Measurements from ENCODE around the gene B4GALT1.

B4GALT1 gene

DNA sequence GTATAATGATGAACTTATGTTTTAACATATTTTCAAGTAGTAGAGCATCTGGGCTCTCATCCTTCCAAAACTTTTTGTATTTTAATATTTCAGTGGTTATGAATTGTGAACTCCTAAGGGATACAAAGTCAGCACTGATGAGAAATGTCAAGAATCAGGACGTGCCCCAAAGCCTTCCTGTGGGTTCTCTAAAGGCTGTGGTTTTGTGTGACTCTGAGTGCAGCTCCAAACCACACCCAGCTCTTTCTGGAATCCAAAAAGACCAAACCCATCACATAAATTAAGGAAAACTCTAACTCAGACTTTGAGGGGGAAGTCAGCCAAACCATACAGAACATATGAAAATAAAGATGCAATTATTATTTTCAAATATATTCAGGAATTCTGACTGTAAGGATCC, 49.8 kb downstream of the B4GALT1 start:
- DNase-seq = no peak

DNA sequence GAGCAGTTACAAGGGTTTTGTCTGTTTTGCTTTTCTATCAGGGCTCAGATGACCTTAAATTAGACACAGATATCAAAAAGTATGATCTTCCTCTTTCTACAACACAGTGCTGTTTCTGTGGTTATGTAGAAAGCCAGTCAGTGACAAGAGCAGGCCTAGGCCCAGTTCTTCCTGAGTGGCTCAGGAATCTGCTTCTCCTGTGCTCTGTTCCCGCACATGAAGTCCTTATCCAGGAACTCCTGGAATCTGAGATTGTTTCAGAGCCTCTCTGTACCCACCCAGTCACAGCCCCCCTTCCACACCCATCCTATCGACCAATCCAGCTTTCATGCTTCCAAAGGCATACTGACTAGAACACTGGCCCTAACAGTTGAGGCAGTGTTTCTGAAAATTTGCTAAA, 50.3 kb downstream of the B4GALT1 start:
- DNase-seq = no peak

DNA sequence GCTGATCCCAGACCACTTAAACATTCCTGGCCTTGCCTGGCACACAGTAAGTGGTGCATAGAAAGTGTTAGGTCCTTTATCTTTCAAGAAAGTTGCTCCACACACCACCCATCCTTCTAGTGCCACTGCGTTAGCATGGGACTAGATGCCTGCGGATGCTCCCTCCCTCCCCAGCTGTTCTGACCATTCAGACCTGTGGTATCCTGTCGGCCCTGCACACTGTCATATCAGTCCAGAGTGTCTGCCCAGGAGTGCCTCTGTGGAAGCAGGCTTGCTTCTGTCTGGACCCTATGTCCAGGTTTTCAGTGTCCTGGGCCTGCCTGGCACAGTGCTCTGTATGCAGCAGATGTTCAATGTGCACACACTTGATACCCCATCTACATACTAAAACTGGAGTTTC, 52.4 kb downstream of the B4GALT1 start:
- no peak for DNase-seq

DNA sequence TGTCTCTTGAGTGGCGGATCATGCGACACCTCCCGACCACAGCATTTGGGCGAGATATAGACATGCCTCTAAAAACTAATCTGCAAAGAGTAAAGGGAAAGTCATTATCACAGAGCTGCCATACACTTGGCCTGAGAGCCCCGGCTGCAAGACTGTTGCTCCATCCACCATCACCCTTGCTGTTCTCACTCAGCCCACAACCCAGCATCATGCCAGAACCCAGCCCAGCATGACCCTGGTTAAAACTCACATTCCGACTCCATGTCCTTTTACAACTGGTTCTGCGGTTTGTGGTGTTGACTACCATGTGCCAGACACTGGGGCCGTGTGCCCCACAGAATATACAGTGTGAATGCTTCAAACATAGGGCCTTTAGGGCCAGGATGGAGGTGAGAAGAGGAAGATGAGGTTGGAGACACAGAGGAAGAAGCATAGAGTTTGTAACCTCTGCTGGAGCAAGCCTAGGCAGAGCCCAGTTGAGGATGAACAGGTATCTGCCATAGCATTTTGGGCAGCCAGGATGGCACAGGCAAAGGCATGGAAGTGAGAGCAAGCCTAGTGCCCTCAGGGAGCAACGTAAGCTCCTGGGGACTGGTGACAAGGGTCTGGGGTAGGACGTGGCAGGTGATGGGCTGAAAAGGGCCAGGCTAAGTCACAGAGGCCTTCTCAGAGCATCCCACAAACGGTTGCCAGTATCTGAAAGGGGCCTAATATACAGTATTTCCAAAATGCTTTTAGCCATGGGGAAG, 53.2 kb downstream of the B4GALT1 start:
- DNase-seq = no peak

GRCh38 chr9:33112094-33112493, 55.0 kb downstream of the B4GALT1 start:
- no peak for DNase-seq

DNA sequence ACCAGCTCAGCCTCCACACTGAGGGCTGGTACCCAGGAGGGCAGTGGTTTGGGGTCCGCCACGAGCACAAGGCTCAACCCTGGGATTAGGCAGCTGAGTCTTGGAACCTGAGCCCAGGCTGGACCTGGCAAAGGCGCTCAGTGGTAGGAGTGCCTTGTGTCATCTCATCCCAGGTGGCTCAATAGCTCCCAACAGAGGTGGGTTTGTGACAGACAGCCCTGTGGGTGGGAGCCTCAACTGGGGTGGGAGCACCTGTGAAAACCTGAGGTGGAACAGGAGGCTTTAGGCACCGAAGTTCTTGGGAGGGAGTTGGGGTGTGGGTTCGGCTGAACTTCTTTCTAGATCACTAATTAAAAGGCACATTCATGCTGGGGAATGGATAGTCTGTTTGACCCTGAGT, 55.5 kb downstream of the B4GALT1 start:
- DNase-seq = no peak

DNA sequence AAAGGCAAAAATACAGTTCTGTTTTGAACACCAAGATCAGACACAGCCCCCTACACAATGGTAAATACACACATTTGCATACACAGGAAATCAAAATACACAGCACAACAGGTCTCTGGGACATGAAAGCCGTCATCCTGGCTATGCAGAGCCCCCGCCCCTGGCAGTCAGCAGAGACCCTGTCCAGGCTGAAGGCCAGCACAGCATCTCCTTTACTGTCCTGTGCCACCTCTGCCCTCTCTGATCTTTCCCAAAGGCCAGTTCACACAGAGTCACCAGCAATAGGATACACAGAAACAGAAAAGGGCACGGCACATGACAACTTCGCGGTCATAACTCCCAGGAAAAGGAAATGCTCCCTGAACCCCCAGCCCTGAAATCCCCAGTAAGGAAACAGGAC, 56.5 kb downstream of the B4GALT1 start:
- DNase-seq = no peak

GRCh38 chr9:33109850-33110595, 57.1 kb downstream of the B4GALT1 start:
- no peak for DNase-seq

DNA sequence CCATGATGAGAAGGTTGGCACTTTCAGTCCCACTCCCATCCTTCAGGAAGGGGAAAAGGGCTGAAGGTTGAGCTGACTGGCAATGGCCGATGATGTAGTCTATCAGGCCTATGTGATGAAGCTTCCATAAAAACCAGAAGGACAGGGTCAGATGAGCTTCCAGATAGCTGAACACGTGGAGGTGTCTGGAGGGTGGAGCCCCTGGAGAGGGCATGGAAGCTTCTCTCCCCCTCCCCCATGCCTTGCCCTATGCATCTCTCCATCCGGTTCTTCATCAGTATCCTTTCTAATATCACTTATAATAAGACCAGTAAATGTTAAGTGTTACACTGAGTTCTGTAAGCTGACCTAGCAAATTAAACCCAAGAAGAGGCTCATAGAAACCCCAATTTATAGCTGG, 58.0 kb downstream of the B4GALT1 start:
- no peak for DNase-seq

- no peak for DNase-seq
Observed at GRCh38 chr9:33108472-33108871, 58.7 kb downstream of the B4GALT1 start.

- no peak for DNase-seq
Observed at GRCh38 chr9:33107762-33108161, 59.4 kb downstream of the B4GALT1 start.

GRCh38 chr9:33106827-33107621, 60.1 kb downstream of the B4GALT1 start:
- DNase-seq = no peak

DNA sequence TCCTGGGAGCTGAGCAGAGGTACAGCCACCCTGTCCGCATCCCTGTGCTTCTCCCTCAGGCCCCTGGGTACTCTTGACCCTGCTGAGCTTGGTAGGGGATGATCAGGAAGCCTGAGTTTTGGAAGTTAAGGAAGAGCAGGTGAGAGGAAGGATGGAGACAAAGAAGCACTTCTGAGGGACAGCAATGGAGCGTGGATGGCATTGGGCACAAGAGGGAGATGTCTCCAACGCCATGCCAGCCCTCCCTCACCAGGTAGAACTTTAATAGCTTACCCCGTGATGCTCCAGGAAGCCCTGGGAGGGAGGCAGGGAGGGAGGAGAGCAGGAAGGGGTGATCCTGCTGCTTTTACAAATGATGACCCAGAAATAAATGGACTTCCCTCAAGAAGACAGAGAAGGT, 60.8 kb downstream of the B4GALT1 start:
- DNase-seq = no peak

DNA sequence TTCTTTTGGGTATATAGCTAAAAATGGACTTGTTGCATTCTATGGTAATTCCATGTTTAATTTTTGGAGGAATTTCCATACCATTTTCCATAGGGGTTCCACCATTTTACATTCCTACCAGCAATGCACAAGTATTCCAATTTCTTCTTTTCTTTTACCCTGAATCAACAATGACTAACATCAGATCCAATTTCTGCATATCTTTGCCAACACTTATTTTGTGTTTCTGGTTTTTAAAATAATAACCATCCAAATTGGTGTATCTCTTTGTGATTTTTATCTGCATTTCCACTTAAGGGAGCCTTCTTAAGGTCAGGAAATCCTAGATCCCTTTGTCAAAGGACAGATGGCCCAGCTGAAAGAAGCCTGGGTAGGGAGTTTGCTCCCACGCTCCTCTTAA, 61.2 kb downstream of the B4GALT1 start:
- DNase-seq = no peak

DNA sequence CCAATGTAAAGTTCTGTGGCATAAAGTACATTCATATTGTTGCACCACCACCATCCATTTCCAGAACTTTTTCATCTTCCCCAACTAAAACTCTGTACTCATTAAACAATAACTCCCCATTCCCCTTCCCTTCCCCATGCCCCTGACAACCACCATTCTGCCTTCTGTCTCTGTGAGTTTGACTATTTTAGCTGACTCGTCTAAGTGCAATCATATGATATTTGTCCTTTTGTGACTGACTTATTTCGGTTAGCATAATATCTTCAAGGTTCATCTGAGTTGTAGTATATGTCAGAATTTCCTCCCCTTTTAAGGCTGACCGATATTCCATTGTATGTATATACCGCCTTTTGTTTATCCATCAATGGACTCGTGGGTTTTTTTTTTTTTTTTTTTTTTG, 61.6 kb downstream of the B4GALT1 start:
- no peak for DNase-seq

DNA sequence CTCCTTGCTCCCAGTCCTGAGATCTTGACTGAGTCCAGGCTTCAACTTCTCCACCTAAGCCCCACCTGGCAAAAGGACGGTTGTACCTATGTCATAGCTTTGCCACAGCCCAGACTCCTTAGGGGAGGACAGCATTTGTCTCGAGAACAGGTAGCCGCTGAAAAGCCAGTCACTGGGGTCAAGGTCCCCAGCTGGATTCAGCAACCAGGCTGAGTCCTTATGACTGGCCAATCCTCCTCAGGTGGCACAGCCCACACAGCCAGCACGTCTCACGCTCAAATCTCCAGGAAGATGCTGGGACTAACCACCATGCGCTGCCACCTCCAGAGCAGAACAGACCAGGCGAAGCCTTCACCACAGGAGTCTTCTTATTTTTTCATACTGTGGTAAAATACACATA, 62.7 kb downstream of the B4GALT1 start:
- DNase-seq = no peak

- no peak for DNase-seq
Observed at GRCh38 chr9:33103501-33104281, 63.4 kb downstream of the B4GALT1 start.

- DNase-seq = no peak
Observed at GRCh38 chr9:33102551-33103210, 64.5 kb downstream of the B4GALT1 start.

DNA sequence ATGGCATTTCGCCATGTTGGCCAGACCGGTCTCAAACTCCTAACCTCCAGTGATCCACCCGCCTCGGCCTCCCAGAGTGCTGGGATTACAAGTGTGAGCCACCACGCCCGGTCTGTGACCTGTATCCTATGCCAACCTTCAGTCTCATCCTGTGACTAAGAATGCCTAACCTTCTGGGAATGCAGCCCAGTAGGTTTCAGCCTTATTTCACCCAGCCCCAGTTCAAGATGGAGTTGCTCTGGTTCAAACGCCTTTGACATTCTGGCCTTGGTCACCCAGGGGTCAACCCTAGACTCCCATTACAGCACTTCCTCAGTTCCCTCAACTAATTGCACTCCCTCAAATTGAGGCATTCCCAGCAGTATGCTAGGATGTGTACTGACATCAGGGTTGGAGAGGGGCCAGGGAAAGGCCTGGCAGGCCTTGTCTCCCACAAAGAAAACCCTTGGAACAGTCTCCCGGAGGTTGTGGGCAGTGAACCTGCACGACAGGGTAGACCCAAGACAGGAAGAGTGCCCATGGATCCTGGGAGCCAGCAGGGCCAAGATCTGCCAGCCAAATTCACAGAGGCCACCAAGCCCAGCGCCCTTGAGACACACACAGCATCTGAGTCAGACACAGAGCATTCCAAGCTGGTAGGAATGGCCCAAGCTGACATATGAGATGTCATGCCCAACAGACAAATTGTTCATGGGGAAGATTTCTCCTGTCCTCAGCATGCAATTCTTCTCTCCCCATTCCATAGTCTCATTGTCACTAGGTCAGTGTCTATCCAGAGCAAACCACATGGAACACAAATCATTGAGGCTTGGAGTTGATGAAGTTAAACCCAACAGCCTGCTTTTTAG, 65.8 kb downstream of the B4GALT1 start:
- DNase-seq = no peak

- DNase-seq = no peak
Observed at GRCh38 chr9:33099754-33100153, 67.4 kb downstream of the B4GALT1 start.

- DNase-seq = no peak
Observed at GRCh38 chr9:33097192-33097591, 69.9 kb downstream of the B4GALT1 start.

Measured in SHP77 treated with DMSO at 0.1 percent for 48 hours (cell line).